Hepatocyte (in vitro differentiated cells): Measurements from ENCODE around the gene SLC35F5.

Experiments used
- EZH2 ChIP-seq: fragments of 200-600 bp; sonication (generic); IDR thresholded peaks from 2 replicates; pipeline ENCODE4 v1.6.1; 2016; ENCODE audit warnings: antibody characterized with exemption, mild to moderate bottlenecking, borderline replicate concordance
- EZH2phosphoT487 ChIP-seq: fragments of 200-600 bp; sonication (generic); IDR thresholded peaks from one replicate; pipeline ENCODE4 v1.6.1; 2018; ENCODE audit warnings: antibody characterized with exemption, mild to moderate bottlenecking, low read depth, moderate library complexity; ENCODE audit not compliant: unreplicated experiment, severe bottlenecking
- TF ChIP-seq, protein P1 (sequence below): fragments of 200-600 bp; sonication (generic); IDR thresholded peaks from 2 replicates; pipeline ENCODE4 v1.5.1; 2016; ENCODE audit warnings: antibody characterized with exemption, mild to moderate bottlenecking; ENCODE audit not compliant: poor library complexity

GRCh38 chr2:113755035-113755834 lies 1.2 kb downstream of the SLC35F5 start:
- TF ChIP-seq, protein P1, sequence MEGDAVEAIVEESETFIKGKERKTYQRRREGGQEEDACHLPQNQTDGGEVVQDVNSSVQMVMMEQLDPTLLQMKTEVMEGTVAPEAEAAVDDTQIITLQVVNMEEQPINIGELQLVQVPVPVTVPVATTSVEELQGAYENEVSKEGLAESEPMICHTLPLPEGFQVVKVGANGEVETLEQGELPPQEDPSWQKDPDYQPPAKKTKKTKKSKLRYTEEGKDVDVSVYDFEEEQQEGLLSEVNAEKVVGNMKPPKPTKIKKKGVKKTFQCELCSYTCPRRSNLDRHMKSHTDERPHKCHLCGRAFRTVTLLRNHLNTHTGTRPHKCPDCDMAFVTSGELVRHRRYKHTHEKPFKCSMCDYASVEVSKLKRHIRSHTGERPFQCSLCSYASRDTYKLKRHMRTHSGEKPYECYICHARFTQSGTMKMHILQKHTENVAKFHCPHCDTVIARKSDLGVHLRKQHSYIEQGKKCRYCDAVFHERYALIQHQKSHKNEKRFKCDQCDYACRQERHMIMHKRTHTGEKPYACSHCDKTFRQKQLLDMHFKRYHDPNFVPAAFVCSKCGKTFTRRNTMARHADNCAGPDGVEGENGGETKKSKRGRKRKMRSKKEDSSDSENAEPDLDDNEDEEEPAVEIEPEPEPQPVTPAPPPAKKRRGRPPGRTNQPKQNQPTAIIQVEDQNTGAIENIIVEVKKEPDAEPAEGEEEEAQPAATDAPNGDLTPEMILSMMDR, result no peak
- TF ChIP-seq EZH2 (no peak), EZH2phosphoT487 (no peak)
